GM19438 (cell line): ENCODE data around the gene FGA.
A peak's percentile ranks its signal among the peaks of the same experiment; 100 is the strongest.

Source experiments
- ATAC-seq: cut with Tn5 transposase; IDR thresholded peaks from one replicate; pipeline ENCODE4 v1.9.1; 2021; ENCODE audit warnings: low read depth; ENCODE audit not compliant: unreplicated experiment

The FGA gene

GRCh38 chr4:154583230-154583629 is 7.3 kb downstream of the FGA start:
- ATAC-seq = no peak

GRCh38 chr4:154582723-154583122 is 7.8 kb downstream of the FGA start:
- ATAC-seq = no peak

- no peak for ATAC-seq
Measured at GRCh38 chr4:154579927-154580326, 10.6 kb downstream of the FGA start.

GRCh38 chr4:154578919-154579318 is 11.6 kb downstream of the FGA start:
- ATAC-seq = no peak

GRCh38 chr4:154577324-154577723 is 13.2 kb downstream of the FGA start:
- no peak for ATAC-seq

- no peak for ATAC-seq
Measured at GRCh38 chr4:154574311-154574710, 16.2 kb downstream of the FGA start.

GRCh38 chr4:154573190-154573870 is 17.2 kb downstream of the FGA start:
- no peak for ATAC-seq

- no peak for ATAC-seq
Measured at GRCh38 chr4:154569584-154569983, 21.0 kb downstream of the FGA start.

GRCh38 chr4:154569028-154569427 is 21.5 kb downstream of the FGA start:
- no peak for ATAC-seq

- ATAC-seq = no peak
Measured at GRCh38 chr4:154566639-154567204, 23.8 kb downstream of the FGA start.

GRCh38 chr4:154565704-154566103 is 24.8 kb downstream of the FGA start:
- no peak for ATAC-seq

GRCh38 chr4:154564311-154564710 is 26.2 kb downstream of the FGA start:
- no peak for ATAC-seq

GRCh38 chr4:154562697-154563254 is 27.8 kb downstream of the FGA start, which contains the start of gene FGB:
Gene FGB, plus strand, starts transcription at chr4:154563011. Its CDS starts 8 bp downstream, at chr4:154563019.
- no peak for ATAC-seq

- no peak for ATAC-seq
Measured at GRCh38 chr4:154560824-154561231, 29.7 kb downstream of the FGA start.

GRCh38 chr4:154560419-154560801 is 30.1 kb downstream of the FGA start:
- no peak for ATAC-seq

- ATAC-seq = peak; percentile 90
Measured at GRCh38 chr4:154559494-154560418, 30.8 kb downstream of the FGA start.

GRCh38 chr4:154559141-154559493 is 31.4 kb downstream of the FGA start:
- peak; percentile 21 for ATAC-seq

- peak; percentile 42 for ATAC-seq
Measured at GRCh38 chr4:154551872-154552686, 38.5 kb downstream of the FGA start.

GRCh38 chr4:154549894-154550790 is 40.4 kb downstream of the FGA start, which contains the start of gene PLRG1:
Gene PLRG1, minus strand, starts transcription at chr4:154550400. Its CDS starts 92 bp downstream, at chr4:154550308.
- ATAC-seq = peak; percentile 97
